LHCN-M2 (cell line): Measurements from ENCODE around the gene LURAP1L. TPM values are rescaled to one million over a fixed set of nuclear protein-coding genes. Genes with fewer than 3 reads are reported as not detected.
A peak's percentile ranks its signal among the peaks of the same experiment; 100 is the strongest.

Experiments
- DNase-seq: peaks from one replicate; pipeline ENCODE4 v3.0.0-alpha.2; 2012; ENCODE audit warnings: low read depth
- polyA plus RNA-seq: library from polyadenylated mRNA; unstranded; fragments of >200 nt; gene quantifications from one replicate; pipeline ENCODE4 v1.2.1, GENCODE V29; 2012; ENCODE audit warnings: missing spikeins
- total RNA-seq: library from RNA; depleted of rRNA; stranded (reverse); fragments of >200 nt; gene quantifications from 2 replicates; pipeline ENCODE4 v1.2.3, GENCODE V29; 2014; rRNA removed

LURAP1L gene
- total RNA-seq, result 3.3 and 4.4 TPM in 2 replicates
- polyA plus RNA-seq, result 2.2 TPM

GRCh38 chr9:12774861-12775678, at the start of gene LURAP1L:
Gene LURAP1L (plus strand): TSS chr9:12775020. CDS start chr9:12775716, 696 bp downstream.
- peak; percentile 73 for DNase-seq

GRCh38 chr9:12726795-12727194, 48.0 kb upstream of the LURAP1L start:
- no peak for DNase-seq

- no peak for DNase-seq
Measured at GRCh38 chr9:12730198-12730597, 44.6 kb upstream of the LURAP1L start.

- no peak for DNase-seq
Measured at GRCh38 chr9:12730927-12731326, 43.9 kb upstream of the LURAP1L start.

GRCh38 chr9:12732971-12733370, 41.8 kb upstream of the LURAP1L start:
- no peak for DNase-seq

- no peak for DNase-seq
Measured at GRCh38 chr9:12735665-12736064, 39.2 kb upstream of the LURAP1L start.

- DNase-seq, result no peak
Measured at GRCh38 chr9:12737871-12738270, 36.9 kb upstream of the LURAP1L start.

GRCh38 chr9:12739014-12739652, 35.7 kb upstream of the LURAP1L start:
- no peak for DNase-seq

- no peak for DNase-seq
Measured at GRCh38 chr9:12740845-12741244, 34.0 kb upstream of the LURAP1L start.

GRCh38 chr9:12748016-12748415, 26.8 kb upstream of the LURAP1L start:
- DNase-seq, result peak; percentile 82

- DNase-seq, result peak; percentile 35
Measured at GRCh38 chr9:12748954-12749353, 25.9 kb upstream of the LURAP1L start.

- no peak for DNase-seq
Measured at GRCh38 chr9:12753931-12754330, 20.9 kb upstream of the LURAP1L start.

GRCh38 chr9:12759761-12760160, 15.1 kb upstream of the LURAP1L start:
- peak; percentile 64 for DNase-seq

GRCh38 chr9:12760758-12761157, 14.1 kb upstream of the LURAP1L start:
- no peak for DNase-seq

- DNase-seq, result no peak
Measured at GRCh38 chr9:12764150-12764549, 10.7 kb upstream of the LURAP1L start.

- no peak for DNase-seq
Measured at GRCh38 chr9:12765088-12765798, 9.6 kb upstream of the LURAP1L start.

GRCh38 chr9:12766357-12766756, 8.5 kb upstream of the LURAP1L start:
- no peak for DNase-seq

GRCh38 chr9:12770261-12770660, 4.6 kb upstream of the LURAP1L start:
- no peak for DNase-seq

GRCh38 chr9:12771891-12772290, 2.9 kb upstream of the LURAP1L start:
- DNase-seq, result peak; percentile 40

GRCh38 chr9:12773562-12773961, 1.3 kb upstream of the LURAP1L start:
- no peak for DNase-seq

- DNase-seq, result no peak
Measured at GRCh38 chr9:12775679-12776512, 1.1 kb downstream of the LURAP1L start.
